Neuronal stem cell (in vitro differentiated cells): ENCODE data around the gene GPR39.

ENCODE experiments used
- DNase-seq: peaks from one replicate; pipeline ENCODE4 v3.0.0-alpha.2; 2013; ENCODE audit warnings: low spot score
- H2AFZ ChIP-seq: one replicate; pipeline ENCODE4 v1.6.1; 2013; ENCODE audit warnings: mild to moderate bottlenecking, low read length, inconsistent platforms
- H2AK5ac ChIP-seq: 2 replicates; pipeline ENCODE4 v1.6.1; 2013; ENCODE audit warnings: low read depth, mild to moderate bottlenecking, inconsistent platforms, low read length, moderate library complexity, mixed read lengths
- H2BK120ac ChIP-seq: 2 replicates; pipeline ENCODE4 v1.6.1; 2013; ENCODE audit warnings: low read depth, mild to moderate bottlenecking, inconsistent platforms, low read length, moderate library complexity, mixed read lengths
- H2BK12ac ChIP-seq: one replicate; pipeline ENCODE4 v1.6.1; 2013; ENCODE audit warnings: low read length, inconsistent platforms
- H2BK15ac ChIP-seq: 2 replicates; pipeline ENCODE4 v1.6.1; 2013; ENCODE audit warnings: mild to moderate bottlenecking, low read length, inconsistent platforms, mixed read lengths
- H2BK5ac ChIP-seq: one replicate; pipeline ENCODE4 v1.6.1; 2013; ENCODE audit warnings: inconsistent platforms, mild to moderate bottlenecking, low read length, moderate library complexity
- H3K14ac ChIP-seq: one replicate; pipeline ENCODE4 v1.6.1; 2013; ENCODE audit warnings: low read length, inconsistent platforms
- H3K18ac ChIP-seq: 2 replicates; pipeline ENCODE4 v1.6.1; 2013; ENCODE audit warnings: low read length, inconsistent platforms
- H3K23ac ChIP-seq: 2 replicates; pipeline ENCODE4 v1.6.1; 2013; ENCODE audit warnings: low read depth, mild to moderate bottlenecking, mixed read lengths, low read length, inconsistent platforms; ENCODE audit not compliant: poor library complexity
- H3K27ac ChIP-seq: replicated peaks from 3 replicates; pipeline ENCODE4 v1.5.1; 2013; ENCODE audit warnings: low read length, inconsistent platforms
- H3K27me3 ChIP-seq, 3 experiments: 2 replicates each; pipeline ENCODE4 v1.6.1; 2013; ENCODE audit warnings: low read length in 3 of 3, mild to moderate bottlenecking in 2 of 3, inconsistent platforms in 1 of 3, low read depth in 1 of 3, mixed read lengths in 1 of 3, moderate library complexity in 1 of 3; ENCODE audit not compliant: control insufficient read depth in 3 of 3, insufficient read depth in 3 of 3
- H3K36me3 ChIP-seq, 2 donors: replicated peaks in 1 of 2; 2 replicates each; pipeline ENCODE4 v1.6.1; 2013; ENCODE audit warnings: low read length in 2 of 2; ENCODE audit not compliant: control insufficient read depth in 2 of 2, insufficient read depth in 2 of 2
- H3K4ac ChIP-seq: 2 replicates; pipeline ENCODE4 v1.6.1; 2013; ENCODE audit warnings: inconsistent platforms, mild to moderate bottlenecking, low read length, moderate library complexity
- H3K4me1 ChIP-seq, 2 donors: 1 replicate in 1 of 2; 2 replicates in 1 of 2; pipeline ENCODE4 v1.6.1; 2013; ENCODE audit warnings: low read length in 2 of 2, low read depth in 1 of 2; ENCODE audit not compliant: control insufficient read depth in 2 of 2, insufficient read depth in 1 of 2
- H3K4me2 ChIP-seq: one replicate; pipeline ENCODE4 v1.6.1; 2013; ENCODE audit warnings: mild to moderate bottlenecking, low read length, inconsistent platforms; ENCODE audit not compliant: insufficient read depth, poor library complexity, severe bottlenecking
- H3K4me3 ChIP-seq, 2 donors: 2 replicates each; pipeline ENCODE4 v1.5.1; 2013; ENCODE audit warnings: low read length in 2 of 2, mild to moderate bottlenecking in 2 of 2, inconsistent platforms in 1 of 2, moderate library complexity in 1 of 2
- H3K79me1 ChIP-seq: one replicate; pipeline ENCODE4 v1.6.1; 2013; ENCODE audit warnings: low read depth, mild to moderate bottlenecking, inconsistent platforms, low read length, moderate library complexity
- H3K9ac ChIP-seq: one replicate; pipeline ENCODE4 v1.6.1; 2013; ENCODE audit warnings: mild to moderate bottlenecking, low read depth, low read length, inconsistent platforms; ENCODE audit not compliant: poor library complexity
- H3K9me3 ChIP-seq, 2 donors: replicated peaks in 1 of 2; 2 replicates each; pipeline versions ENCODE3 to v1.6.1; 2013; ENCODE audit warnings: low read length in 2 of 2, mild to moderate bottlenecking in 2 of 2, inconsistent platforms in 1 of 2, low read depth in 1 of 2, mixed read lengths in 1 of 2, moderate library complexity in 1 of 2; ENCODE audit not compliant: control insufficient read depth in 2 of 2, insufficient read depth in 1 of 2
- H4K8ac ChIP-seq: one replicate; pipeline ENCODE4 v1.6.1; 2013; ENCODE audit warnings: low read depth, mild to moderate bottlenecking, inconsistent platforms, low read length, moderate library complexity
- H4K91ac ChIP-seq: one replicate; pipeline ENCODE4 v1.6.1; 2013; ENCODE audit warnings: low read length, low read depth, mild to moderate bottlenecking, inconsistent platforms; ENCODE audit not compliant: poor library complexity
- WGBS, 2 donors: extraction: QIAGEN DNeasy Blood & Tissue Kit; methylation state at CpG; one replicate each; pipeline ENCODE4 v1.1.7; 2013; ENCODE audit warnings: missing lambda C conversion rate in 2 of 2, mixed read lengths in 1 of 2; ENCODE audit not compliant: insufficient read length in 2 of 2, insufficient replicate concordance in 1 of 2; ENCODE audit errors: extremely low coverage in 2 of 2; 5-methylcytosine and 5-hydroxymethylcytosine counted together

Gene GPR39

GRCh38 chr2:132646540-132647108 is 230.0 kb downstream of the GPR39 start:
- no CpG with 5 or more reads among the region's 8 CpGs for WGBS, 2 donors
- Histone ChIP-seq H2BK12ac (no peak overlapping the region), H2AK5ac (no peak overlapping the region)

DNA sequence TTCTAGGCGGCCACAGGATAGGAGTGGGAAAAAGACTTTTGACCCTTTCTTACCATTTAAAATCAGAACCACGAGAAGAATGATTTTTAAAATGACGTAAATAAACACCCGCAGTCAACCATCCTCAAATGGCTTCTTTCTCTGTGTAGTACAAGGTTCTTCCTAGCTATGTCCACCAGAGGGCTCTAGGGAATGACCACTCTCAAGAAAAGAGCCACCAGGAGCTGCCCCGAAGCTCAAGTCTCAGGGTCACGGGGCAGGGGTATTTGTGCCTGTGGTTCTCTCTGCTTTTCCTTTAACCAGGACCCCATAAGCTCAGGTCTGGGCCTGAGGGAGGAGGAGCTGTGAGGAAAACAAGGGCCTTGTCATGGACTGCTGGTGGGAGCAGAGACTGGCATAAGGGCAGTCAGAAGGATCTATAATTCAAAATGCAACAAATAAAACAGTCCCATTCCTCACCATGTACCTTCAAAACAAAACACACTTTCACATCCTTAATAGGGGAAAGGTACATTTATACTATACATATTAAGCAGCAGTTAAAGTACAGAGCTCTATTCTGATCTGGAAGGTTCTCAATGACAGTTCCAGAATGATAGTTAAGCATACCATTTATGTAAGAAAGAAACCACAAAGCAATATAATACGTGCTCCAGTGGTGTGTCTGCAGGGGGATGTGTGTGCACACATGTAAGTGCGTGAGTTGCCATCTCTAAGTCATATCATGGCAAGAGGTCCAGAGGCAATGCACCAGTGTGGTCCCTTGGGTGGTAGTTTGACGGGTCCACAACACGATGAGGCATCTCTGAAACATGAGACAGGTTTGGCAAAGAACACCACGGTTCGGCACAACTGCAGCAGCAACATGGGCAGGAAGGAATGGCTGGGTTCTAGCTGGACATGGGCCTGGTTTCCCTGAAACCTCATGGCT is 234.8 kb downstream of the GPR39 start:
- Histone ChIP-seq H2AK5ac (no peak overlapping the region), H4K91ac (no peak overlapping the region), H3K18ac (no peak overlapping the region), H3K9ac (no peak overlapping the region), H2BK5ac (no peak overlapping the region), H3K23ac (no peak overlapping the region), H3K4me2 (no peak overlapping the region), H2BK15ac (no peak overlapping the region), H3K4me1 (peaks cover 2 to 9% of the 10 kb centered on the region in 2 donors), H4K8ac (no peak overlapping the region), H2BK12ac (no peak overlapping the region), H3K27ac (no peak overlapping the region), H2BK120ac (no peak overlapping the region), H3K4ac (no peak overlapping the region), H3K4me3 (no peak overlapping the region), H3K36me3 (peaks cover 0 to 11% of the 10 kb centered on the region in 2 donors), H3K9me3 (no peaks in the 10 kb centered on the region), H3K79me1 (no peaks in the 10 kb centered on the region), H2AFZ (no peak overlapping the region), H3K14ac (no peak overlapping the region), H3K27me3 (no peaks in the 10 kb centered on the region)
- DNase-seq, result no peak
- WGBS, 2 donors, result no CpG with 5 or more reads among the region's 12 CpGs

More at GRCh38 chr2:132646540-132647108, 230.0 kb downstream of the GPR39 start:
- H3K79me1 ChIP-seq, result no peaks in the 10 kb centered on the region
- H3K36me3 ChIP-seq, result peaks cover 0 to 33% of the 10 kb centered on the region in 2 donors
- no peak overlapping the region for H3K23ac ChIP-seq
- no peak overlapping the region for H3K4ac ChIP-seq
- H3K18ac ChIP-seq, result no peak overlapping the region
- H3K27ac ChIP-seq, result no peak overlapping the region
- H2AFZ ChIP-seq, result no peak overlapping the region
- no peak overlapping the region for H3K14ac ChIP-seq
- peaks cover 12 to 21% of the 10 kb centered on the region in 2 donors for H3K4me1 ChIP-seq
- no peak for DNase-seq
- H2BK5ac ChIP-seq, result no peak overlapping the region
- no peak overlapping the region for H2BK120ac ChIP-seq
- no peaks in the 10 kb centered on the region for H3K27me3 ChIP-seq
- no peak overlapping the region for H3K4me2 ChIP-seq
- peaks cover 0 to 4% of the 10 kb centered on the region in 2 donors for H3K9me3 ChIP-seq
- no peak overlapping the region for H2BK15ac ChIP-seq
- no peak overlapping the region for H3K9ac ChIP-seq
- no peak overlapping the region for H4K91ac ChIP-seq
- H3K4me3 ChIP-seq, result no peak overlapping the region
- no peak overlapping the region for H4K8ac ChIP-seq

GRCh38 chr2:132652474-132652873 is 235.9 kb downstream of the GPR39 start:
- peaks cover 0 to 12% of the 10 kb centered on the region in 2 donors for H3K36me3 ChIP-seq
- H3K14ac ChIP-seq, result no peak overlapping the region
- no peak overlapping the region for H3K4me2 ChIP-seq
- H3K79me1 ChIP-seq, result no peaks in the 10 kb centered on the region
- H4K91ac ChIP-seq, result no peak overlapping the region
- no peak overlapping the region for H2BK5ac ChIP-seq
- no peak overlapping the region for H2BK12ac ChIP-seq
- no peaks in the 10 kb centered on the region for H3K27me3 ChIP-seq
- no peak overlapping the region for H3K9ac ChIP-seq
- no peak overlapping the region for H3K18ac ChIP-seq
- H2AK5ac ChIP-seq, result no peak overlapping the region
- H2BK120ac ChIP-seq, result no peak overlapping the region
- H2BK15ac ChIP-seq, result no peak overlapping the region
- no peak overlapping the region for H3K4me3 ChIP-seq
- H3K23ac ChIP-seq, result no peak overlapping the region
- H3K4ac ChIP-seq, result no peak overlapping the region
- no peak overlapping the region for H4K8ac ChIP-seq
- H3K9me3 ChIP-seq, result no peaks in the 10 kb centered on the region
- H2AFZ ChIP-seq, result no peak overlapping the region
- peaks cover 2 to 11% of the 10 kb centered on the region in 2 donors for H3K4me1 ChIP-seq
- H3K27ac ChIP-seq, result no peak overlapping the region
- DNase-seq, result no peak
- no CpG with 5 or more reads among the region's 8 CpGs for WGBS, 2 donors

GRCh38 chr2:132654335-132654734 is 237.7 kb downstream of the GPR39 start:
- no peak overlapping the region for H4K8ac ChIP-seq
- H2AFZ ChIP-seq, result no peak overlapping the region
- H2BK120ac ChIP-seq, result no peak overlapping the region
- no peak overlapping the region for H2BK15ac ChIP-seq
- H3K9ac ChIP-seq, result no peak overlapping the region
- no peak overlapping the region for H3K4me3 ChIP-seq
- no peak overlapping the region for H3K14ac ChIP-seq
- no peak overlapping the region for H2AK5ac ChIP-seq
- H3K9me3 ChIP-seq, result no peaks in the 10 kb centered on the region
- WGBS, 2 donors, result no CpG with 5 or more reads among the region's 4 CpGs
- H3K4me1 ChIP-seq, result peaks cover 2 to 11% of the 10 kb centered on the region in 2 donors
- H4K91ac ChIP-seq, result no peak overlapping the region
- DNase-seq, result no peak
- H2BK5ac ChIP-seq, result no peak overlapping the region
- H2BK12ac ChIP-seq, result no peak overlapping the region
- no peak overlapping the region for H3K27ac ChIP-seq
- no peak overlapping the region for H3K18ac ChIP-seq
- H3K4me2 ChIP-seq, result no peak overlapping the region
- no peak overlapping the region for H3K4ac ChIP-seq
- H3K79me1 ChIP-seq, result no peaks in the 10 kb centered on the region
- H3K27me3 ChIP-seq, result no peaks in the 10 kb centered on the region
- peaks cover 0 to 31% of the 10 kb centered on the region in 2 donors for H3K36me3 ChIP-seq
- no peak overlapping the region for H3K23ac ChIP-seq
